Activated T-helper 17 cell treated with anti-CD3 and anti-CD28 coated beads, Interleukin-2, amount 50 U/mL, for 72 hours (primary cell): Measurements from ENCODE around the gene HEXB. TPM values are rescaled to one million over a fixed set of nuclear protein-coding genes. Genes with fewer than 3 reads are reported as not detected.
"Not testable (repeated sequence)": the region's sequence is repeated elsewhere in the genome, so short reads cannot be mapped to it uniquely, and the experiment has no call there.

Experiments used
- ATAC-seq: fragments of 150-1000 bp; cut with Tn5 transposase; replicated peaks from 2 replicates; pipeline ENCODE4 v1.10.0; 2021; ENCODE audit warnings: mild to moderate bottlenecking, moderate library complexity
- H3K27ac Mint-ChIP-seq: one replicate; pipeline ENCODE4 v1.8.0; 2022; ENCODE audit warnings: mixed read lengths
- H3K27me3 Mint-ChIP-seq: one replicate; pipeline ENCODE4 v1.8.0; 2022; ENCODE audit warnings: mixed read lengths
- H3K36me3 Mint-ChIP-seq: one replicate; pipeline ENCODE4 v1.8.0; 2022; ENCODE audit warnings: low read depth, mild to moderate bottlenecking, mixed read lengths
- H3K4me1 Mint-ChIP-seq: one replicate; pipeline ENCODE4 v1.8.0; 2022; ENCODE audit warnings: mixed read lengths
- H3K4me3 Mint-ChIP-seq: one replicate; pipeline ENCODE4 v1.8.0; 2022; ENCODE audit warnings: mild to moderate bottlenecking, mixed read lengths
- H3K9me3 Mint-ChIP-seq: one replicate; pipeline ENCODE4 v1.8.0; 2022; ENCODE audit warnings: mixed read lengths
- total RNA-seq, 2 donors: library from RNA; stranded (reverse); gene quantifications; one replicate each; pipeline ENCODE4 v1.2.3, GENCODE V29; 2022

The HEXB gene
- total RNA-seq, 2 donors from 2014 or later = 42.4 to 79.0 TPM

DNA sequence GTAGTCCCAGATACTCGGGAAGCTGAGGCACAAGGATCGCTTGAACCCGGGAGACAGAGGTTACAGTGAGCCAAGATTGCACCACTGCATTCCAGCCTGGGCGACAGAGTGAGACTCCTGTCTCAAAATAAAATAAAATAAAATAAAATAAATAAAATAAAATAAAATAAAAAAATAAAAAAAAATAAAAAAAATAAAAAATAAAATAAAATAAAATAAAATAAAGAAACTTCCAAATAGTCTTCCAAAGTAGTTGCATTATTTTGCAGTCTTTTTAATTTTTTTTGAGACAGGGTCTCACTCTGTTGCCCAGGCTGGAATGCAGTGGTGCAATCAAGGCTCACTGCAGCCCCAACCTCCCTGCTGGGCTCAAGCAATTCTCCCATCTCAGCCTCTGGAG is 63.7 kb downstream of the HEXB start:
- peaks cover 90% of the 10 kb centered on the region for H3K36me3 Mint-ChIP-seq
- not testable (repeated sequence) for ATAC-seq, H3K27me3 Mint-ChIP-seq, H3K9me3 Mint-ChIP-seq, H3K4me3 Mint-ChIP-seq, H3K4me1 Mint-ChIP-seq, H3K27ac Mint-ChIP-seq

DNA sequence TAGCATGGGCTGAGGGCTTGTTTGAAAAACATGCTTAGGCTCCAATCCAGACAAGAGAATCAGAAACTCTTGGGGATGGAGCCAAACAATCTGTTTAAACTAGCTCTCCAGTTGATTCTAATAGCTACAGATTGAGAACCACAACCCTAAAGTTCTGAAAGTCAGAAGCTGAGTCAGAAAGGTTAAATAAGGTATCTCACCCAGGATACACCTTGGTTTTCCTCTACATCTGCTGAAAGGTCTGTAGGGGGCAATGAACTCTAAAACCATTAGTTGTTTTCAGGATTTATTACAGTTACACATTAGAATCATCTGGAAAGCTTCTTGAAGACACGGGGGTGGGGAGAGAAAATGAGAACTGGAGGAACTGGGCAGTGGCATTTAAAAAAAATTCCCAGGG is 76.2 kb downstream of the HEXB start:
- Mint-ChIP-seq H3K36me3 (peaks cover 78% of the 10 kb centered on the region), H3K4me1 (peaks cover 25% of the 10 kb centered on the region), H3K9me3 (no peaks in the 10 kb centered on the region), H3K27me3 (no peaks in the 10 kb centered on the region), H3K4me3 (no peak overlapping the region), H3K27ac (no peak overlapping the region)
- peak; percentile 53 for ATAC-seq

DNA sequence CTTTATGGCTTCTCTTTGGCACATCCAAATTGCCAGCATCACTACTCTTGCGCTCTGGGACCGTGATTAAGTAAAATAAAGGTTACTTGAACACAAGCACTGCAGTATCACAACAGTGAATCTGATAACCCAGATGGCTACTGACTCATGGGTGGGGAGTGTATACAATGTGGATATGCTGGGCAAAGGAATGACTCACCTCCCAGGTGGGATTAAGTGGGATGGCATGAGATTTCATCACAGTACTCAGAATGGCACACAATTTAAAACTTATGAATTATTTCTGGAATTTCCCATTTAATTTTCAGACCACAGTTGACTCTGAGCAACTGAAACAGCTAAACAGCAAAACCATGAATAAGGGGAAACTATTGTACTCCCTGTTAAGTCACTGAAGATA is 77.6 kb downstream of the HEXB start:
- Mint-ChIP-seq H3K4me1 (peaks cover 25% of the 10 kb centered on the region), H3K36me3 (peaks cover 77% of the 10 kb centered on the region), H3K4me3 (peak overlapping the region; percentile 41), H3K27ac (peak overlapping the region; percentile 75), H3K27me3 (no peaks in the 10 kb centered on the region), H3K9me3 (no peaks in the 10 kb centered on the region)
- ATAC-seq = peak; percentile 70

DNA sequence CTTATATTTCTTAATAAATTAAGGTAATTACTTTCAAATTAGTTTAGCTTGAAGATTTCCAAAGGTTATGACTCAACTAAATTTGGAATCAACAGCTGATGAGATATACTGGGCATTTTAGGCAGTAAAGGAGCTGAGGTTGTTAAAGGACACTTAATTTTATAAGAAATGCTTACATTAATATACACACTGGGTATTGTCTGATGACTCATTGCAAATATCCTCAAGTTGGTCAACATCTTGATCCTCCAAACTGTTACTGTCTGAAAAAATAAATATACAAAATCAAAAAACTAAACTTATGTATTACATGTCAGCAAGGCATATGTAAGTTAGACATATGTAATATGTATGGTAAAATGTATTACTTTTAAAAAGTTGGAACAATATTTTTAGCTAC is 78.5 kb downstream of the HEXB start:
- H3K27me3 Mint-ChIP-seq = no peaks in the 10 kb centered on the region
- H3K36me3 Mint-ChIP-seq = peaks cover 77% of the 10 kb centered on the region
- no peaks in the 10 kb centered on the region for H3K9me3 Mint-ChIP-seq
- no peak overlapping the region for H3K27ac Mint-ChIP-seq
- ATAC-seq = no peak
- H3K4me3 Mint-ChIP-seq = no peak overlapping the region
- H3K4me1 Mint-ChIP-seq = peaks cover 25% of the 10 kb centered on the region

DNA sequence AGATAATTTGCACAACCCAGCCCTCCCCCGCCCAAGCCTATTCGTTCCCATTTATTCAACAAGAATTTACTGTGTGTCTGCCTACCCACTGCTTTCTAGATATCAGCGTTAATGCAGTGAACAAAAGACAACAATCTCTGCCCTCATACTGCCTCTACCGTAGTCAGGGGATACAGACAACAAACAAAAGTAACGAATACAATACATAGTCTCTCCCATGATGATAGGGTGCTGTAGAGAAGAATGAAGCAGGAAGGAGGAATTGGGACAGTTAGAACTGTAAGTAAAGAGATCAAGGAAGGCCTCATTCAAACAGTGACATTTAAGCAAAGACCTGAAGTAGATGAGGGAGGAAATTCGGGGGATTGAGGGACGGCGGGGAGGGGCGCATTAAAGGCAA is 80.2 kb downstream of the HEXB start:
- H3K36me3 Mint-ChIP-seq = peaks cover 78% of the 10 kb centered on the region
- peaks cover 25% of the 10 kb centered on the region for H3K4me1 Mint-ChIP-seq
- no peaks in the 10 kb centered on the region for H3K9me3 Mint-ChIP-seq
- peak overlapping the region; percentile 29 for H3K27ac Mint-ChIP-seq
- no peaks in the 10 kb centered on the region for H3K27me3 Mint-ChIP-seq
- ATAC-seq = no peak
- peak overlapping the region; percentile 99 for H3K4me3 Mint-ChIP-seq

DNA sequence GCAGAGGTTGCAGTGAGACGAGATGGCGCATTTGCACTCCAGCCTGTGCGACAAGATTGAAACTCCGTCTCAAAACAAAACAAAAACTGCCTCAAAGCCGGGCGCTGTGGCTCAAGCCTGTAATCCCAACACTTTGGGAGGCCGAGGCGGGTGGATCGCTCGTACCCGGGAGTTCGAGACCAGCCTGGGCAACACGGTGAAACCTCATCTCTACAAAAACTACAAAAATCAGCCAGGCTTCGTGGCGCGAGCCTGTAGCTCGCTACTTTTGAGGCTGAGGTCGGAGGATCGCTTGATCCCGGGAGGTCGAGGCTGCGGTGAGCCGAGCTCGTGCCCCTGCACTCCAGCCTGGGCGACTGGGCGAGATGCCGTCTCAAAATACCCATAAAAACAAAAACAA is 80.9 kb downstream of the HEXB start:
- no peaks in the 10 kb centered on the region for H3K27me3 Mint-ChIP-seq
- peaks cover 20% of the 10 kb centered on the region for H3K4me1 Mint-ChIP-seq
- H3K36me3 Mint-ChIP-seq = peaks cover 78% of the 10 kb centered on the region
- no peaks in the 10 kb centered on the region for H3K9me3 Mint-ChIP-seq
- H3K27ac Mint-ChIP-seq = peak overlapping the region; percentile 97
- peak overlapping the region; percentile 99 for H3K4me3 Mint-ChIP-seq
- no peak for ATAC-seq

DNA sequence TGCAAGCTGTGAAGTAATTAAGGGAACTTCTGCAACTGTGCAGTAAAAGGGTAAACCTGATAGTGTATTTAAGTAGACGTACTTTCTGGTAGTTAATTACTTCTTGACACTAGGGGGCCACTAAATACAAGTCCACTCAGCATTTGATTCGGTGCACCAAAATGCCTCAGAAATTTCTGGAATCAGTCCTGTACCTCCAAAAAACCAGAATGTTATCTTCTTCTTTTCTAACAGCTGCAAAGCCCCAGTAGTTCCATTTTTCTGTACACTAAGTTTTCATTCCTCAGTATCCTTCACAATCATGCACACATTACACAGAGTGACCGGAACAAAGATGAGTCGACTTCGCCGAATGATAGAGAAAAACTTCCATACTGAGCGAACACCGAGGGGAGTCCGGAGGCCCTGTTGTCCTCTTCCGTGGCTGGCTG is 81.4 kb downstream of the HEXB start:
- peak; percentile 20 for ATAC-seq
- H3K9me3 Mint-ChIP-seq = no peaks in the 10 kb centered on the region
- peaks cover 78% of the 10 kb centered on the region for H3K36me3 Mint-ChIP-seq
- peak overlapping the region; percentile 99 for H3K4me3 Mint-ChIP-seq
- no peaks in the 10 kb centered on the region for H3K27me3 Mint-ChIP-seq
- peaks cover 17% of the 10 kb centered on the region for H3K4me1 Mint-ChIP-seq
- H3K27ac Mint-ChIP-seq = peak overlapping the region; percentile 97

DNA sequence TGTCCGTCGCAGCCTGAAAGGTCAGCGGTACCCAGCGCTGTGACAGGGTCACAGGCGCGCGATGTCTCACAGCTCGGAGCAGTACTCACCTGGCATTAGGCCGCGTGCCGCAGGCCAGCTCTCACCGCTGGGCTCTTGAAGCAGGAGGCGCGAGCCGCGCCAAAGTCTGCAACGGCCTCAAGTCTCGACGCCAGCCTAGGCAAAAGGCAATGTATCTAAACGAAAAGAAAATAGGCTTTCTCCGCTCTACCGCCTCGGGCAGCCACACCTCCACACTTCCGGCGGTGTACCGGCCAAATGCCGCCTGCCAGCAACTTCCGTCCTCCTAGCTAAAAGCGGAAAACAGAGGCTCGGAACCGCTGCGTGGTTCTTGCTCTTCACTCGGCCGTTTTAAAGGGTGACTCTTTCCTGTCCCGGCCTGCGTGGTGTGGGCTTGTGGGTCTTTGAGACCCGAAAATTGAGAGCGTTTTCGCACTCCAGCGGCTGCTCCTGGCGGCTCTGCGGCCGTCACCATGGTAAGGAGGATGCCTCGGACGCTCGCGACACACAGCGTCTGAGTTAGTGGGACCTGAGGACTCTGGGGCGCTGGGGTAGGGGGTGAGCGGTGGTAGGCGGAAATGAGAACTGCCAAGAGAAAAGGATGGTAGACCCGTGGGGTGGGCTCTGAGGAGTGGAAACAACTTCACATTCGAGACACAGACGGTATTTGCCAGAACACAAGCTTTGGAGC is 82.0 kb downstream of the HEXB start, which contains the start of the genes GFM2 and NSA2:
Gene GFM2 (minus strand): TSS at position 269 of the 730 bp plus-strand sequence. CDS start 3,375 bp downstream, outside the sequence.
Gene NSA2 (plus strand): TSS at position 401 of the 730 bp plus-strand sequence. CDS start 112 bp downstream, at position 513.
- peak within 1 kb of the TSS; percentile 97 for H3K27ac Mint-ChIP-seq
- H3K27me3 Mint-ChIP-seq = no peaks in the 10 kb centered on the region
- peaks cover 12% of the 10 kb centered on the region for H3K4me1 Mint-ChIP-seq
- no peaks in the 10 kb centered on the region for H3K9me3 Mint-ChIP-seq
- peak within 1 kb of the TSS; percentile 99 for H3K4me3 Mint-ChIP-seq
- peaks cover 78% of the 10 kb centered on the region for H3K36me3 Mint-ChIP-seq
- ATAC-seq = peak; percentile 87

DNA sequence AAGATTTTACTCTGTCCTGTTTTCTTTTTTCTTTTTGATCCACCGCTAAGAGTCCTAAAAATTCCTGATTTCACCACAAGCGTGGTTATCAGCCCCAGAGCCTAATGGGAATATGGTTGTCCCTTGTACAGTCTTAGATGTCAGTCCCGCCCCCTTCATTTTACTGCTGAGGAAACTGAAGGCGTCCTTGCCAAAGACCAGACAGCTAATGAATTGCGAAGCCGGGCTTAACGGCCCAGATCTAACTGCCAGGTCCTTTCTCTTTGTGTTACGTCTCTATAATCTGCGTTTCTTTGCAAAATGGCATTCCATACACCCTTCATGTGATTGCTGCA is 82.5 kb downstream of the HEXB start:
- peaks cover 7% of the 10 kb centered on the region for H3K4me1 Mint-ChIP-seq
- H3K27me3 Mint-ChIP-seq = no peaks in the 10 kb centered on the region
- H3K9me3 Mint-ChIP-seq = no peaks in the 10 kb centered on the region
- H3K27ac Mint-ChIP-seq = peak overlapping the region; percentile 97
- H3K4me3 Mint-ChIP-seq = peak overlapping the region; percentile 99
- peaks cover 78% of the 10 kb centered on the region for H3K36me3 Mint-ChIP-seq
- no peak for ATAC-seq

Other genes starting within 250 kb of the HEXB start
- gene ENC1, start 44.5 kb upstream of the HEXB start, total RNA-seq = under 1 TPM; 0.42 to 0.89 TPM
- gene GFM2, start 81.9 kb downstream of the HEXB start, total RNA-seq = 10 to 100 TPM; 26.7 to 37.8 TPM
- 10 to 100 TPM; 75.9 to 80.3 TPM for gene NSA2, start 82.0 kb downstream of the HEXB start, total RNA-seq
- 10 to 100 TPM; 12.0 to 12.8 TPM for gene FAM169A, start 181.2 kb downstream of the HEXB start, total RNA-seq